Germinal center (tissue), 1 donor: ENCODE measurements around the gene TSEN15.

Experiments
- DNase-seq: peaks from one replicate; pipeline ENCODE4 v3.0.0; 2012; ENCODE audit warnings: mixed read lengths, low spot score

TSEN15 gene

GRCh38 chr1:184051485-184052193, at the start of gene TSEN15:
Gene TSEN15, plus strand, starts transcription at chr1:184051730. Its CDS starts 26 bp downstream, at chr1:184051756.
- DNase-seq, result peak; percentile 78

GRCh38 chr1:184002071-184002470, 49.5 kb upstream of the TSEN15 start:
- DNase-seq, result no peak

- DNase-seq, result no peak
Observed at GRCh38 chr1:184004935-184005334, 46.6 kb upstream of the TSEN15 start.

GRCh38 chr1:184005506-184005905, 46.0 kb upstream of the TSEN15 start:
- no peak for DNase-seq

GRCh38 chr1:184010788-184011187, 40.7 kb upstream of the TSEN15 start:
- DNase-seq, result no peak

- DNase-seq, result no peak
Observed at GRCh38 chr1:184012187-184012586, 39.3 kb upstream of the TSEN15 start.

- DNase-seq, result no peak
Observed at GRCh38 chr1:184014271-184014670, 37.3 kb upstream of the TSEN15 start.

- DNase-seq, result no peak
Observed at GRCh38 chr1:184016169-184016568, 35.4 kb upstream of the TSEN15 start.

GRCh38 chr1:184017306-184017705, 34.2 kb upstream of the TSEN15 start:
- no peak for DNase-seq

GRCh38 chr1:184018622-184019021, 32.9 kb upstream of the TSEN15 start:
- no peak for DNase-seq

GRCh38 chr1:184019069-184019468, 32.5 kb upstream of the TSEN15 start:
- no peak for DNase-seq

- DNase-seq, result no peak
Observed at GRCh38 chr1:184019506-184019905, 32.0 kb upstream of the TSEN15 start.

- DNase-seq, result no peak
Observed at GRCh38 chr1:184020328-184020727, 31.2 kb upstream of the TSEN15 start.

GRCh38 chr1:184020855-184021254, 30.7 kb upstream of the TSEN15 start:
- DNase-seq, result no peak

GRCh38 chr1:184021728-184022127, 29.8 kb upstream of the TSEN15 start:
- no peak for DNase-seq

GRCh38 chr1:184022668-184023067, 28.9 kb upstream of the TSEN15 start:
- DNase-seq, result no peak

- no peak for DNase-seq
Observed at GRCh38 chr1:184023171-184023570, 28.4 kb upstream of the TSEN15 start.

- DNase-seq, result no peak
Observed at GRCh38 chr1:184025242-184025675, 26.3 kb upstream of the TSEN15 start.

- DNase-seq, result no peak
Observed at GRCh38 chr1:184027826-184028695, 23.5 kb upstream of the TSEN15 start.

GRCh38 chr1:184028854-184029623, 22.5 kb upstream of the TSEN15 start:
- no peak for DNase-seq

- no peak for DNase-seq
Observed at GRCh38 chr1:184030433-184031091, 21.0 kb upstream of the TSEN15 start.

GRCh38 chr1:184031092-184031408, 20.5 kb upstream of the TSEN15 start:
- DNase-seq, result no peak
